ENCODE results near the gene CDT1. TPM values are rescaled to one million over a fixed set of nuclear protein-coding genes. Genes with fewer than 3 reads are reported as not detected.

The CDT1 gene
- total and polyA plus RNA-seq, 10 of the 15 experiments (the other 5 are each of a cell fraction or from before 2014, with no cell fraction given): 0.50 to 87.6 (median 8.8) TPM

DNA sequence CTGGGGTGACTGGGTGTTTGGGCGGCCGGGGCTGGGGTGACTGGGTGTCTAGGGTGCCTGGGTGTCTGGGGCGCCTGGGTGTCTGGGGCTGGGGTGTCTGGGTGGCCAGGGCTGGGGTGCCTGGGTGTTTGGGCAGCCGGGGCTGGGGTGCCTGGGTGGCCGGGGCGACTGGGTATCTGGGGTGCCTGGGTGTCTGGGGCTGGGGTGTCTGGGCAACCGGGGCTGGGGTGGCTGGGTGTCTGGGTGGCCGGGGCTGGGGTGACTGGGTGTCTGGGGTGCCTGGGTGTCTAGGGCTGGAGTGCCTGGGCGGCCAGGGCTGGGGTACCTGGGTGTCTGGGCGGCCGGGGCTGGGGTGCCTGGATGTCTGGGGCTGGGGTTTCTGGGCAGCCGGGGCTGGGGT, 21.6 kb downstream of the CDT1 start:
- Histone ChIP-seq H2AFZ (ENCODE audit: control insufficient read depth, low read depth, low read length) (no peak overlapping the region), H3K4me2 (ENCODE audit: control insufficient read depth, insufficient read depth) (no peak overlapping the region), H3K9ac (ENCODE audit: control insufficient read depth, insufficient read depth, low read length) (no peak overlapping the region), H4K20me1 (ENCODE audit: control insufficient read depth, insufficient read depth) (no peaks in the 10 kb centered on the region), H3K27ac (ENCODE audit: control insufficient read depth, insufficient read depth) (no peak overlapping the region), H3K9me3 (replicated peaks; ENCODE audit: control insufficient read depth, insufficient read depth, low read length) (no peaks in the 10 kb centered on the region), H3K27me3 (replicated peaks in 1 of 2; ENCODE audit: control insufficient read depth in 2 of 2, insufficient read depth in 2 of 2, low read length in 1 of 2) (no peaks in the 10 kb centered on the region), H3K4me1 (ENCODE audit: control insufficient read depth, insufficient read depth, low read length) (no peaks in the 10 kb centered on the region), H3K36me3 (ENCODE audit: control insufficient read depth in 2 of 2, insufficient read depth in 2 of 2, low read length in 1 of 2) (no peaks in the 10 kb centered on the region), H3K4me3 (no peak overlapping the region), H3K79me2 (ENCODE audit: control insufficient read depth, insufficient read depth, low read length) (no peaks in the 10 kb centered on the region)
- intact Hi-C loops (cut with micrococcal nuclease; ENCODE audit: unreplicated experiment): no loop called here
- TF ChIP-seq FOXM1 (IDR thresholded peaks at IDR 0.05; ENCODE audit: low read depth, low read length): no peak
- TF ChIP-seq NFXL1 (IDR thresholded peaks at IDR 0.05; ENCODE audit: borderline replicate concordance): no peak
- TF ChIP-seq ZZZ3 (IDR thresholded peaks at IDR 0.05; ENCODE audit: control insufficient read depth, insufficient read length, low read depth): no peak
- TF ChIP-seq MTA3 (IDR thresholded peaks at IDR 0.05; ENCODE audit: borderline replicate concordance, low read length): no peak
- no peak for FAIRE-seq
- ChIA-PET CTCF (no interaction called here), SMC1A (ENCODE audit: uncharacterized antibody, unreplicated experiment) (no interaction called here), RAD21 (ENCODE audit: unreplicated experiment) (no interaction called here), POLR2A (no interaction called here)
- ATAC-seq: no peak
- WGBS (ENCODE audit: insufficient coverage, insufficient replicate concordance, low lambda C conversion rate, missing lambda C conversion rate): 85% methylated on average over 2 of the region's 12 CpGs
- DNase-seq (ENCODE audit: low read depth, low spot score): no peak
- BruUV-seq (replicated peaks): no TSS peak
- in situ Hi-C loops (cut with MboI): no loop called here

DNA sequence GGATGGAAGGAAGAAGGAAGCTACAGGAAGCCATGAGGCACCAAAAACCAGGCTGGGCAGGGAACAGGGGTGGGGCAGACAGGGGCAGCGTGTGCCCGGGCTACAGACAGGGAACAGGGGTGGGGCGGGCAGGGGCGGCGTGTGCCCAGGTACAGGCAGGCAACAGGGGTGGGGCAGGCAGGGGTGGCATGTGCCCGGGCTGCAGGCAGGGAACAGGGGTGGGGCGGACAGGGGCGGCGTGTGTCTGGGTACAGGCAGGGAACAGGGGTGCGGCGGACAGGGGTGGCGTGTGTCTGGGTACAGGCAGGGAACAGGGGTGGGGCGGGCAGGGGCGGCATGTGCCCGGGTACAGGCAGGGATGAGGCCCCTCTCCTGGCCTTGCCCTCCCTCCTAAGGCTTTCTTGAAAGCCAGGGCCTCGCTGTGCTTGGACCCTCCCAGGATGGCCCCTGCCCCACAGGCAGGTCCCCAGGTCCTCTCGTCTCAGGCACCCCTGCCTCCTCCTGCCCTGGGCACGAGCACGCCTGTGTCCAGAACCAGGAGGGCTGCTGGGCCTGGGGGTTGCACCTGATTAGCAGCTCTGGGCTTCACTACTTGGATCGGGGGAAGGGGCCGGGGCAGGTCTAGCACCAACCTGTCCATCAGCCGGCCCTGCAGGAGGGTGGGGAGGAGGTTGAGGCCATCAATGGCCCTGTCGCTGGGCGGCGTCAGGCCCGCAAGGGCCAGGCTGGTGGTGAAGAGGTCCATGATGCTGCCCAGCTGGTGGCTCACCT, 22.7 kb downstream of the CDT1 start:
- no TSS peak for BruUV-seq (replicated peaks)
- RAD21 ChIA-PET (ENCODE audit: unreplicated experiment): interaction anchor here (0.6 kb wide), 1 partner anchor 81 kb away, joined by 3 read pairs; no protein-coding TSS in a partner anchor
- CTCF ChIA-PET: no interaction called here
- no peak overlapping the region for H3K4me3 ChIP-seq
- WGBS (ENCODE audit: insufficient coverage, insufficient replicate concordance, low lambda C conversion rate, missing lambda C conversion rate): 70% methylated on average over 12 of the region's 26 CpGs
- intact Hi-C loops (cut with micrococcal nuclease; ENCODE audit: unreplicated experiment): no loop called here
- SMC1A ChIA-PET (ENCODE audit: uncharacterized antibody, unreplicated experiment): no interaction called here
- no peaks in the 10 kb centered on the region for H3K36me3 ChIP-seq (ENCODE audit: control insufficient read depth in 2 of 2, insufficient read depth in 2 of 2, low read length in 1 of 2)
- no peaks in the 10 kb centered on the region for H4K20me1 ChIP-seq (ENCODE audit: control insufficient read depth, insufficient read depth)
- H2AFZ ChIP-seq (ENCODE audit: control insufficient read depth, low read depth, low read length): no peak overlapping the region
- no peaks in the 10 kb centered on the region for H3K27me3 ChIP-seq (replicated peaks in 1 of 2; ENCODE audit: control insufficient read depth in 2 of 2, insufficient read depth in 2 of 2, low read length in 1 of 2)
- no peak overlapping the region for H3K9ac ChIP-seq (ENCODE audit: control insufficient read depth, insufficient read depth, low read length)
- H3K27ac ChIP-seq (ENCODE audit: control insufficient read depth, insufficient read depth): no peak overlapping the region
- POLR2A ChIA-PET: no interaction called here
- H3K4me2 ChIP-seq (ENCODE audit: control insufficient read depth, insufficient read depth): no peak overlapping the region
- FAIRE-seq (no peak), DNase-seq (ENCODE audit: low read depth, low spot score) (no peak), ATAC-seq (no peak)
- TF ChIP-seq KDM1A (IDR thresholded peaks at IDR 0.05; ENCODE audit: borderline replicate concordance) (no peak), MEF2A (IDR thresholded peaks at IDR 0.05; ENCODE audit: insufficient read depth, low read depth, low read length) (no peak), NFYB (IDR thresholded peaks at IDR 0.05; ENCODE audit: insufficient read depth, low read depth, low read length) (no peak), SP1 (IDR thresholded peaks at IDR 0.05; ENCODE audit: low read depth, low read length) (no peak)
- no peaks in the 10 kb centered on the region for H3K4me1 ChIP-seq (ENCODE audit: control insufficient read depth, insufficient read depth, low read length)
- no peaks in the 10 kb centered on the region for H3K79me2 ChIP-seq (ENCODE audit: control insufficient read depth, insufficient read depth, low read length)
- in situ Hi-C loops (cut with MboI): no loop called here
- no peaks in the 10 kb centered on the region for H3K9me3 ChIP-seq (replicated peaks; ENCODE audit: control insufficient read depth, insufficient read depth, low read length)
